Chondrocyte (in vitro differentiated cells): Measurements from ENCODE around the gene MYO1D. TPM values are rescaled to one million over a fixed set of nuclear protein-coding genes. Genes with fewer than 3 reads are reported as not detected.

ENCODE experiments used
- DNase-seq: peaks from one replicate; pipeline ENCODE4 v3.0.0; 2021; ENCODE audit warnings: mixed read lengths, low spot score
- H3K27ac Mint-ChIP-seq: one replicate; pipeline ENCODE4 v1.8.0; 2021; ENCODE audit warnings: mild to moderate bottlenecking, moderate library complexity, mixed read lengths; ENCODE audit not compliant: unreplicated experiment
- H3K27me3 Mint-ChIP-seq: 2 replicates; pipeline ENCODE4 v1.8.0; 2021; ENCODE audit warnings: low read depth, mixed read lengths
- H3K36me3 Mint-ChIP-seq: 2 replicates; pipeline ENCODE4 v1.8.0; 2021; ENCODE audit warnings: low read depth, mixed read lengths
- H3K4me1 Mint-ChIP-seq: 2 replicates; pipeline ENCODE4 v1.8.0; 2021; ENCODE audit warnings: low read depth, mild to moderate bottlenecking, mixed read lengths
- H3K4me3 Mint-ChIP-seq: one replicate; pipeline ENCODE4 v1.8.0; 2021; ENCODE audit warnings: mild to moderate bottlenecking, moderate library complexity, mixed read lengths; ENCODE audit not compliant: unreplicated experiment
- H3K9me3 Mint-ChIP-seq: 2 replicates; pipeline ENCODE4 v1.8.0; 2021; ENCODE audit warnings: low read depth, mixed read lengths
- total RNA-seq: library from RNA; stranded (reverse); gene quantifications from 3 replicates; pipeline ENCODE4 v1.2.1, GENCODE V29; 2021
- TF ChIP-seq, protein P1 (sequence below): fragments of 200-600 bp; sonication (generic); IDR thresholded peaks from 2 replicates; pipeline ENCODE4 v1.5.0; 2021; ENCODE audit warnings: antibody characterized with exemption, mild to moderate bottlenecking, moderate library complexity

The MYO1D gene
- total RNA-seq, 1 donor from 2014 or later = 107 TPM

DNA sequence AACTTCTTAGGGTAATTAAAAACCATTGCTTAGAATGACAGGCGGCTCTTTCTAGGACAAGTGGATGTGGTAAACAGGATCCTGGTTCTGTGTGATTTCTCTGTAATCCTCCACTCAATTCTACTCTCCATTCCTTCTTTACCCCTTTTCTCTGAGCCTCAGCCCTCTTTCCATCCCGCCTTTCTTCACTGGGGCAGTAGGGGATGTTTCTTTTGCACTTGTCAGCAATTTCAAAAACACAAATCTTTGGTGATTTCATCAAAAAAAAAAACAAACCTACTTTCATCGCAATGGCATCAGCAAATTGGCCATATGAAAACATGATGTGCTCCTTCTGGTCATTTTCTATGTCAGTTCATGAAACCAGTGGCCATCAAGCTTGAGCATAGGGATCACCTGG lies 285.5 kb downstream of the MYO1D start:
- Mint-ChIP-seq H3K4me3 (no peak overlapping the region), H3K36me3 (peaks cover 10% of the 10 kb centered on the region), H3K4me1 (peaks cover 9% of the 10 kb centered on the region), H3K27ac (no peak overlapping the region), H3K9me3 (no peaks in the 10 kb centered on the region), H3K27me3 (no peaks in the 10 kb centered on the region)
- DNase-seq = no peak
- TF ChIP-seq, protein P1, sequence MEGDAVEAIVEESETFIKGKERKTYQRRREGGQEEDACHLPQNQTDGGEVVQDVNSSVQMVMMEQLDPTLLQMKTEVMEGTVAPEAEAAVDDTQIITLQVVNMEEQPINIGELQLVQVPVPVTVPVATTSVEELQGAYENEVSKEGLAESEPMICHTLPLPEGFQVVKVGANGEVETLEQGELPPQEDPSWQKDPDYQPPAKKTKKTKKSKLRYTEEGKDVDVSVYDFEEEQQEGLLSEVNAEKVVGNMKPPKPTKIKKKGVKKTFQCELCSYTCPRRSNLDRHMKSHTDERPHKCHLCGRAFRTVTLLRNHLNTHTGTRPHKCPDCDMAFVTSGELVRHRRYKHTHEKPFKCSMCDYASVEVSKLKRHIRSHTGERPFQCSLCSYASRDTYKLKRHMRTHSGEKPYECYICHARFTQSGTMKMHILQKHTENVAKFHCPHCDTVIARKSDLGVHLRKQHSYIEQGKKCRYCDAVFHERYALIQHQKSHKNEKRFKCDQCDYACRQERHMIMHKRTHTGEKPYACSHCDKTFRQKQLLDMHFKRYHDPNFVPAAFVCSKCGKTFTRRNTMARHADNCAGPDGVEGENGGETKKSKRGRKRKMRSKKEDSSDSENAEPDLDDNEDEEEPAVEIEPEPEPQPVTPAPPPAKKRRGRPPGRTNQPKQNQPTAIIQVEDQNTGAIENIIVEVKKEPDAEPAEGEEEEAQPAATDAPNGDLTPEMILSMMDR = no peak

DNA sequence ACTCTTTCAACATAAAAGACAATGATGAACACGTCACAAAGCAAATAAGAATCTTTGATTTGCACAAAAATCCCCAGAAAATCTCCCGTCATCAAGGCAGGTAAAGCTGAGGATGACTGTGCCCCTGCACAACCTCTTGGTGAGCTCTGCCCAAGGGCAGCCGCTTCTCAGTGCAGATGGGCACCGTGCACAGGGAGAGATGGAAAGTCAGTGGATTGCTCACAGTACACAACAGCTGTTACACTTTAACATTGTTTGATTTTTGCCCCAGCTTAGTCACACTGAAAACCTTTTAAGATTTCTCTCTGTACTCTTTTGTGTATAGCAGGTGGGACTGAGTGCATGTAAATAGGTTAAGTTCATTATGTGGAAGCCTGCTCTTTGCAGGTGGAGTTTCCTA lies 285.9 kb downstream of the MYO1D start:
- H3K4me3 Mint-ChIP-seq = no peak overlapping the region
- DNase-seq = no peak
- H3K9me3 Mint-ChIP-seq = no peaks in the 10 kb centered on the region
- TF ChIP-seq, protein P1 = no peak
- no peak overlapping the region for H3K27ac Mint-ChIP-seq
- H3K27me3 Mint-ChIP-seq = no peaks in the 10 kb centered on the region
- H3K36me3 Mint-ChIP-seq = peaks cover 13% of the 10 kb centered on the region
- peaks cover 9% of the 10 kb centered on the region for H3K4me1 Mint-ChIP-seq

GRCh38 chr17:32588982-32589381 lies 287.9 kb downstream of the MYO1D start:
- peaks cover 3% of the 10 kb centered on the region for H3K9me3 Mint-ChIP-seq
- DNase-seq = no peak
- H3K27ac Mint-ChIP-seq = no peak overlapping the region
- H3K4me3 Mint-ChIP-seq = no peak overlapping the region
- no peaks in the 10 kb centered on the region for H3K27me3 Mint-ChIP-seq
- peaks cover 9% of the 10 kb centered on the region for H3K4me1 Mint-ChIP-seq
- peaks cover 18% of the 10 kb centered on the region for H3K36me3 Mint-ChIP-seq
- TF ChIP-seq, protein P1 = peak; percentile 32

GRCh38 chr17:32588135-32588534 lies 288.8 kb downstream of the MYO1D start:
- TF ChIP-seq, protein P1 = no peak
- H3K4me1 Mint-ChIP-seq = peaks cover 9% of the 10 kb centered on the region
- H3K9me3 Mint-ChIP-seq = peaks cover 7% of the 10 kb centered on the region
- H3K27ac Mint-ChIP-seq = no peak overlapping the region
- H3K27me3 Mint-ChIP-seq = no peaks in the 10 kb centered on the region
- H3K4me3 Mint-ChIP-seq = no peak overlapping the region
- peaks cover 19% of the 10 kb centered on the region for H3K36me3 Mint-ChIP-seq
- no peak for DNase-seq

DNA sequence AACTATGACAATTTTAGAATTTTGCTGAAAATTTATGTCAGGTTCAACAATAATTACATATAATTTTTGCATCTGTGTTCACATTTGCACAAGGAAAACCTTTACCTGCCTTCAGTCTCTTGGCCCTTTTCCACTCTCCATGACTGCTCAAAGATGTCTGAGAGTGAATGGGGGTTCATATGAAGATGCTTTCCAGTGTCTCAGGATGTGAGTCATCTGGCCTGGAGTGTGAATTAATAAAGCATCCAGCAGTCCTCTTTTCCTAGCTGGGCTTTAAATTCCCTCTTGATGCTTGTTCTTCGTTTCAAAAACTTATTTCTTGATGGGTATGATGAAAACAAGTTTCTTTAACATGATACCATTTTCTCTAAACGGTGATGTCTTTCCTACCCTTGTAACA lies 290.3 kb downstream of the MYO1D start:
- H3K27ac Mint-ChIP-seq = no peak overlapping the region
- TF ChIP-seq, protein P1 = no peak
- no peaks in the 10 kb centered on the region for H3K27me3 Mint-ChIP-seq
- H3K4me3 Mint-ChIP-seq = no peak overlapping the region
- H3K36me3 Mint-ChIP-seq = peaks cover 23% of the 10 kb centered on the region
- peaks cover 17% of the 10 kb centered on the region for H3K9me3 Mint-ChIP-seq
- peaks cover 9% of the 10 kb centered on the region for H3K4me1 Mint-ChIP-seq
- DNase-seq = no peak
